HTERT RPE-1 (cell line): ENCODE measurements around the gene CHPF2.

Source experiments
- in situ Hi-C: fragments of 300-500 bp; cut with MboI; formaldehyde crosslinking; loops from 4 replicates; pipeline ENCODE4 v1.14.3; 2020; ENCODE audit warnings: low sequenced_read_pairs

The CHPF2 gene

GRCh38 chr7:151231080-151231479 lies 1.2 kb upstream of the CHPF2 start:
- in situ Hi-C loops, result no loop called here

DNA sequence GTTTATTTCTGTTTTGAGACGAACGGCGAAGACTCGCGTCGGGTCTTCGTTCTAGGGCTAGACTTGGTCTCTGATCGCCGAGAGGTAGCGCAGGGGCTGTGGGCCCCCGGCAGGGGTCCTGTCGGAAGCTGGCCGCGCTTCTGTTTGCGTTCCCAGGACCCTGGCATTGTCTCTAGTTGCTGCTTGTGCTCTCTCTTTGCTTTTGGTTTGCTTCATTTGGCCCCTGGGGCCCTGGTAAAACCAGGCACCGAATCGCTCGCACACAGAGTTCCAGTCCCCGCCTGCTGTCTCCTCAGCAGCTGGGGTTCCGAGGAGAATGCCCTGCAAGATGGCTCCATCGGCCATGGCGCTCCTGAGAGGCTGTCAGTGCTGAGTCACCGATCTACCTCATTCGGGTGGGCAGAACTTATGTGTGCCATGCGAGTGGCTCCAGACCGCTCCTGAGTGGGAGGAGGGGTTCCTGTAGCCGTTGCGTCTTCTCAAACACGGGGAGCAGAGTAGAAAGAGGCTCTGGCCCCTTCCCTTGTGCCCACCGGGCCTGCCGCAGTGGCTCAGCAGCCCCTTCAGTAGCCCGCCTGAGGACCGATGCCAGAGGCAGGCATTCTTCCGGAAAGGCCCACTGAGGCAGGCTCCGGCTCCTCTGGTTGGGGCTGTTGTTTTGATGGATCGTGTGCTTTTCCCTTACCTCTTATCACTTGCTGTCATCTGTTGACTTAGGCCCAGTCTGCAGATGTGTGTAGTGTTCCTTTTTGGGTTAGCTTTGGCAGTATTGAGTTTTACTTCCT lies 826 bp downstream of the CHPF2 start:
- in situ Hi-C loops, result no loop called here

- in situ Hi-C loops, result no loop called here
Measured at GRCh38 chr7:151233804-151234203, 1.5 kb downstream of the CHPF2 start.

- in situ Hi-C loops, result no loop called here
Measured at GRCh38 chr7:151235091-151235787, 3.0 kb downstream of the CHPF2 start.

DNA sequence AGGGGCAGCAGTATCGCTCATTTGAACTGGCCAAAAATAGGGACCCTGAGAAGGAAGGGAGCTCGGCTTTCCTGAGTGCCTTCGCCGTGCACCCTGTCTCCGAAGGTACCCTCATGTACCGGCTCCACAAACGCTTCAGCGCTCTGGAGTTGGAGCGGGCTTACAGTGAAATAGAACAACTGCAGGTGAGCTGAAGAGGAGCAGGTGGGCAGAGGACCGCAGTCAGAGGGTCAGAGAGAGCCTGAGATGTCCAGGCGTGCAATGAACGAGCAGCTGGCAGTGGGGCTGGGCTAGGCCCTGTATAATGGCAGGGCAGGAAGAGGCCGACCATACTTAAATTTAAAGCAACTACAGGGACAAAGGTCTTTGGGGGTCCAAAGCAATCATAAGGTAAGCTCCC lies 4.1 kb downstream of the CHPF2 start:
- in situ Hi-C loops, result no loop called here

GRCh38 chr7:151237244-151238189 lies 5.2 kb downstream of the CHPF2 start:
- in situ Hi-C loops, result no loop called here

- in situ Hi-C loops, result no loop called here
Measured at GRCh38 chr7:151238190-151238810, 6.0 kb downstream of the CHPF2 start.

DNA sequence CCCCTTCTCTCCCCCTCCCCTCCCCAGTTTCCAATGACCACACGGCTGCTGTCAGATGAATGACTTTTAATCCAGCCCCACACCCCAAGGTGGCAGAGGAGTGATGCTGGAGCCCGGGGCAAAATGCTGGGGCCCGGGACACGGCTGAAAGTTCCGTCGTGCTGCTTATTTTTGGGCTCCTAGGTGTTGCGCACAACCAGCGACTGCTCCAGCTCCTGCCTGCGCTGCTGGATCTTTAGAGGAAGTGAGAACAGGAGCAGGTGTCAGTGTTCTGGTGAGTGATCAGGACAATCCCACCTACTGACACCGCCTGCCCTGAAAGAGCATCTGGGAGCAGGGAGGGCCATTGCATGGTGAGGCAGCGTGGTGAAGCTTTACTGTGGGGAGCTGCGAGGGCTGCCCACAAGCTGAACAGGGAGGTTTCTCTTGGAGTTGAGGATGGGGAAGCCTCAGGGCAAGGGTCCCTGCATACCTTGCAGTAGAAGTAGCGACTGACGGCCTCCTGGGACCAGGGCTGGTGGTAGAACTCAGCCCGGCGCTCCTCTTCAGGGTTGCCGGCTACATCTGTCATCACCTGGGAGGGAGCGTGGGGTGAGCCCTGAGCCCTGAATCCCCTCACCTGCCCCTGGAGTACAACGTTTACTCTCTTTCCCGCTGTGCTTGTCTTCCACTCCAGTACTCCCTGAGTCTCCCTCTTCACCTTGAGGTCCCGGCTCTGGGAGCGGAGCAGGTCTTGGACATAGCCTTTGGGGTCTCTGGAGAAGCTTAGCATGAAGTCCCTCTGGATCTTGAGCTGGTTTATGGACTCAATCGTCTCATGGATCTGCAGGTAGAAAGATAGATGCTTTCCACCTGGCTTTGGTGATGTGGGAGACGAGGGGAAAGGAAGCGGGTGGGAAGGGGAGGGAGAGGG lies 6.9 kb downstream of the CHPF2 start:
- in situ Hi-C loops, result no loop called here

GRCh38 chr7:151239837-151240459 lies 7.7 kb downstream of the CHPF2 start:
- in situ Hi-C loops, result no loop called here

- in situ Hi-C loops, result no loop called here
Measured at GRCh38 chr7:151240536-151240935, 8.3 kb downstream of the CHPF2 start.

DNA sequence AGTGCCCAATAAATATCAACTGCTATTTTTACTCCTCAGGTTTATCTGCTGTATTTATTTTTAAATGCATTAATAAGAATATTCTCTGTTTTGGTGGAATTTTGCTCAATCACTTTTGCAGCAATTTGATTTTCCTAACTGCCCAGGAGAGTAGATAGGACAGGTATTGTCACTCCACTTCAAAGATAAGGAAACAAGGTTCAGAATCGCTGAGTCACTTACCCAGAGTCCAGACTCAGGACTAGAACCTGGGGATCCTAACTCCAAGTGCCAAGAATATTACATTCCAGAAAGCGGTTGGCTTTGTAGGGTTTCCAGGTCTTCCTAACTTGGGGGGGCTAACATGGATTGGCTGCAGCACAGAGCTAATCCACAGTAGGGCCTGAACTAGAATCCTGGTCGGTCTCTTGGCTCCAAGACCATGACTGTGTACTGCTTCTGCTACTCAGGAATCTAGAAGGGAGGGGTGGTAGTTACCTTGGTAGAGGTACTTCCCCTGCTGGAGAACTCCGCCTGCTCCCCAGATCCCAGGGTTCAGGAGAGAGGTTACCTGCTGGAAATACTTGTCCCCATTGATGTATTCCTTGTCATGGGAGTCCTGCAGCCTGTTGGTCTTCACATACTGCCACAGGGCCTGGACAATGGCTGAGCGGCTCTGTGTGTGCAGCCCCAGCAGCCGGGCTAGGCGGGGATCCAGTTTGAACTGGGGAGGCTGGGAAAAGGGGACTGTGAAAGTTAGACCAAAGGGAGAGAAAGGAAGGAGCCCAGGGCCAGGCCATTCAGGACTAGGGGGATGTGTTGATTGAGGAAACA lies 8.9 kb downstream of the CHPF2 start:
- in situ Hi-C loops, result no loop called here

DNA sequence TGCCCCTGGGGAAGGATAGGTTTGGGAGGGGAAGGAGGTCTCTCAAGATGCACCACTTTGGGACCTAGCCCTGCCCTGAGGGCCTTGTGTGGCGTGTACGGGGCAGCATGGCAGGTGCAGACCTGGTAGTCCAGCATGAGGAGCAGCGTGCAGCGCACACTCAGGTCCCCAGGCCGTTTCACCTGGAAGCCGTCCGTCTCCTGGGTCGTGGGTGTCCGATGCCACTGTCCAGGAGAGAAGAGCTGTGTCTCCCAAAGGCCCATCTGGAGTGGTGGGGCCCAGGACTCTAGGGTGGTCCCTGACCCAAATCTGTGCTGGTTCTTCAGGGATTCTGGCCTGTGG lies 9.4 kb downstream of the CHPF2 start:
- in situ Hi-C loops, result no loop called here

- in situ Hi-C loops, result no loop called here
Measured at GRCh38 chr7:151242159-151243044, 10.1 kb downstream of the CHPF2 start.

- in situ Hi-C loops, result no loop called here
Measured at GRCh38 chr7:151243045-151243349, 10.7 kb downstream of the CHPF2 start.

- in situ Hi-C loops, result no loop called here
Measured at GRCh38 chr7:151243408-151244195, 11.3 kb downstream of the CHPF2 start.

DNA sequence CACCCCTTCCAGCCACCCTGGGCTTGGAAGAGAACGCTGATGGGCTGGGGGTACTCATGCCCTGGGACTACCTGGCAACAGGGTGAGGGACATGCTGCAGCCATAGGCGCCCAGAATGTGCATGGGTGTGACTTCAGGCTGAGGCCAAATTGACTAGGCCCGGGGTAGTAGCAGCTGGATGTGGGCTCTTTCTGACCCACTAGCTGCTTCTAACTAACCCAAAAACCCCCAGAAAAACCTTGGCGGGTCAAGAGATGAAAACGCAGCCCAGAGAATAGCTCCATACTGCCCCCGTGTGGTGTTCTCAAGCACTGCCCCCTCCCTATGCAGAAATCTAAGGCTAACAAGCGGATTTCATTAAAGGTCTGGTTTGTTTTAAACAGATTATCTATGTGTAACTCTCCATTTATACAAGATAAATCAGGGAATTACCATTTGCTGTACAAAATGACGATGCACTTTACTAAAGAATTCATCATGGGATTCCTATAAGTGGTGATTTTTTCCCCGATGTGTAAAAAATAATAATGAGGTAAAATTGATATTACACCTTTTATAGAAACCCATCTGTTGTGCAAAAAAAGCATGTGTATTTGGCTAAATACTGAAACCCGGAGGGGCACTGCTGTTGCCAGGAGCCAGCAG lies 12.0 kb downstream of the CHPF2 start:
- in situ Hi-C loops, result no loop called here
